ENCODE results near the gene SOX11. TPM values are rescaled to one million over a fixed set of nuclear protein-coding genes. Genes with fewer than 3 reads are reported as not detected.

SOX11 gene
- total RNA-seq, 1 experiment from 2014 or later = 24.8 TPM

- Mint-ChIP-seq H3K4me3 (no peak overlapping the region), H3K27ac (no peak overlapping the region), H3K9me3 (peaks cover 28% of the 10 kb centered on the region), H3K27me3 (ENCODE audit: low read depth) (peaks cover 7% of the 10 kb centered on the region), H3K4me1 (peaks cover 26% of the 10 kb centered on the region), H3K36me3 (peaks cover 22% of the 10 kb centered on the region)
- TF ChIP-seq IRF2 (CRISPR knock-in tag; IDR thresholded peaks at IDR 0.05; ENCODE audit: borderline replicate concordance, low read depth) (no peak), NR1H2 (CRISPR knock-in tag; IDR thresholded peaks at IDR 0.05) (no peak), TEAD1 (CRISPR knock-in tag; IDR thresholded peaks at IDR 0.05) (no peak), CREM (CRISPR knock-in tag; IDR thresholded peaks at IDR 0.05) (no peak), NFATC4 (CRISPR knock-in tag; IDR thresholded peaks at IDR 0.05) (no peak), HMGXB4 (CRISPR knock-in tag; IDR thresholded peaks at IDR 0.05) (no peak), ZNF121 (CRISPR knock-in tag; IDR thresholded peaks at IDR 0.05) (no peak), SMAD3 (CRISPR knock-in tag; IDR thresholded peaks at IDR 0.05; ENCODE audit: borderline replicate concordance) (no peak), NFYB (CRISPR knock-in tag; conservative IDR thresholded peaks at IDR 0.05; ENCODE audit: low read depth) (no peak), KAT7 (CRISPR knock-in tag; IDR thresholded peaks at IDR 0.05; ENCODE audit: borderline replicate concordance) (no peak), GRHL2 (CRISPR knock-in tag; IDR thresholded peaks at IDR 0.05; ENCODE audit: insufficient replicate concordance, severe bottlenecking) (no peak), SP1 (CRISPR knock-in tag; conservative IDR thresholded peaks at IDR 0.05) (no peak), ETV6 (CRISPR knock-in tag; IDR thresholded peaks at IDR 0.05) (no peak), SMAD4 (CRISPR knock-in tag; IDR thresholded peaks at IDR 0.05) (no peak), ZMAT4 (CRISPR knock-in tag; IDR thresholded peaks at IDR 0.05) (no peak), ATF6 (CRISPR knock-in tag; IDR thresholded peaks at IDR 0.05) (no peak)
- TF ChIP-seq, protein P1, sequence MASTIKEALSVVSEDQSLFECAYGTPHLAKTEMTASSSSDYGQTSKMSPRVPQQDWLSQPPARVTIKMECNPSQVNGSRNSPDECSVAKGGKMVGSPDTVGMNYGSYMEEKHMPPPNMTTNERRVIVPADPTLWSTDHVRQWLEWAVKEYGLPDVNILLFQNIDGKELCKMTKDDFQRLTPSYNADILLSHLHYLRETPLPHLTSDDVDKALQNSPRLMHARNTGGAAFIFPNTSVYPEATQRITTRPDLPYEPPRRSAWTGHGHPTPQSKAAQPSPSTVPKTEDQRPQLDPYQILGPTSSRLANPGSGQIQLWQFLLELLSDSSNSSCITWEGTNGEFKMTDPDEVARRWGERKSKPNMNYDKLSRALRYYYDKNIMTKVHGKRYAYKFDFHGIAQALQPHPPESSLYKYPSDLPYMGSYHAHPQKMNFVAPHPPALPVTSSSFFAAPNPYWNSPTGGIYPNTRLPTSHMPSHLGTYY (CRISPR knock-in tag; IDR thresholded peaks at IDR 0.05) = no peak
- TF ChIP-seq, protein P2, sequence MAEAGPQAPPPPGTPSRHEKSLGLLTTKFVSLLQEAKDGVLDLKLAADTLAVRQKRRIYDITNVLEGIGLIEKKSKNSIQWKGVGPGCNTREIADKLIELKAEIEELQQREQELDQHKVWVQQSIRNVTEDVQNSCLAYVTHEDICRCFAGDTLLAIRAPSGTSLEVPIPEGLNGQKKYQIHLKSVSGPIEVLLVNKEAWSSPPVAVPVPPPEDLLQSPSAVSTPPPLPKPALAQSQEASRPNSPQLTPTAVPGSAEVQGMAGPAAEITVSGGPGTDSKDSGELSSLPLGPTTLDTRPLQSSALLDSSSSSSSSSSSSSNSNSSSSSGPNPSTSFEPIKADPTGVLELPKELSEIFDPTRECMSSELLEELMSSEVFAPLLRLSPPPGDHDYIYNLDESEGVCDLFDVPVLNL (CRISPR knock-in tag; IDR thresholded peaks at IDR 0.05; ENCODE audit: borderline replicate concordance, low read depth) = no peak
- TF ChIP-seq, protein P3, sequence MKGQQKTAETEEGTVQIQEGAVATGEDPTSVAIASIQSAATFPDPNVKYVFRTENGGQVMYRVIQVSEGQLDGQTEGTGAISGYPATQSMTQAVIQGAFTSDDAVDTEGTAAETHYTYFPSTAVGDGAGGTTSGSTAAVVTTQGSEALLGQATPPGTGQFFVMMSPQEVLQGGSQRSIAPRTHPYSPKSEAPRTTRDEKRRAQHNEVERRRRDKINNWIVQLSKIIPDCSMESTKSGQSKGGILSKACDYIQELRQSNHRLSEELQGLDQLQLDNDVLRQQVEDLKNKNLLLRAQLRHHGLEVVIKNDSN (CRISPR knock-in tag; IDR thresholded peaks at IDR 0.05) = no peak
- TF ChIP-seq, protein P4, sequence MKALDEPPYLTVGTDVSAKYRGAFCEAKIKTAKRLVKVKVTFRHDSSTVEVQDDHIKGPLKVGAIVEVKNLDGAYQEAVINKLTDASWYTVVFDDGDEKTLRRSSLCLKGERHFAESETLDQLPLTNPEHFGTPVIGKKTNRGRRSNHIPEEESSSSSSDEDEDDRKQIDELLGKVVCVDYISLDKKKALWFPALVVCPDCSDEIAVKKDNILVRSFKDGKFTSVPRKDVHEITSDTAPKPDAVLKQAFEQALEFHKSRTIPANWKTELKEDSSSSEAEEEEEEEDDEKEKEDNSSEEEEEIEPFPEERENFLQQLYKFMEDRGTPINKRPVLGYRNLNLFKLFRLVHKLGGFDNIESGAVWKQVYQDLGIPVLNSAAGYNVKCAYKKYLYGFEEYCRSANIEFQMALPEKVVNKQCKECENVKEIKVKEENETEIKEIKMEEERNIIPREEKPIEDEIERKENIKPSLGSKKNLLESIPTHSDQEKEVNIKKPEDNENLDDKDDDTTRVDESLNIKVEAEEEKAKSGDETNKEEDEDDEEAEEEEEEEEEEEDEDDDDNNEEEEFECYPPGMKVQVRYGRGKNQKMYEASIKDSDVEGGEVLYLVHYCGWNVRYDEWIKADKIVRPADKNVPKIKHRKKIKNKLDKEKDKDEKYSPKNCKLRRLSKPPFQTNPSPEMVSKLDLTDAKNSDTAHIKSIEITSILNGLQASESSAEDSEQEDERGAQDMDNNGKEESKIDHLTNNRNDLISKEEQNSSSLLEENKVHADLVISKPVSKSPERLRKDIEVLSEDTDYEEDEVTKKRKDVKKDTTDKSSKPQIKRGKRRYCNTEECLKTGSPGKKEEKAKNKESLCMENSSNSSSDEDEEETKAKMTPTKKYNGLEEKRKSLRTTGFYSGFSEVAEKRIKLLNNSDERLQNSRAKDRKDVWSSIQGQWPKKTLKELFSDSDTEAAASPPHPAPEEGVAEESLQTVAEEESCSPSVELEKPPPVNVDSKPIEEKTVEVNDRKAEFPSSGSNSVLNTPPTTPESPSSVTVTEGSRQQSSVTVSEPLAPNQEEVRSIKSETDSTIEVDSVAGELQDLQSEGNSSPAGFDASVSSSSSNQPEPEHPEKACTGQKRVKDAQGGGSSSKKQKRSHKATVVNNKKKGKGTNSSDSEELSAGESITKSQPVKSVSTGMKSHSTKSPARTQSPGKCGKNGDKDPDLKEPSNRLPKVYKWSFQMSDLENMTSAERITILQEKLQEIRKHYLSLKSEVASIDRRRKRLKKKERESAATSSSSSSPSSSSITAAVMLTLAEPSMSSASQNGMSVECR (CRISPR knock-in tag; IDR thresholded peaks at IDR 0.05; ENCODE audit: borderline replicate concordance) = no peak
- ChIA-PET POLR2A (no interaction called here), CTCF (no interaction called here)
- ATAC-seq (no peak), DNase-seq (ENCODE audit: low spot score) (no peak)
Observed at GRCh38 chr2:5741242-5741641, 49.1 kb downstream of the SOX11 start.

Measured in WTC11 (cell line).